Stimulated activated CD4-positive, alpha-beta T cell treated with anti-CD3 and anti-CD28 coated beads, Interleukin-1b, Interleukin-23, amount 100 ng/mL, for 48 hours (primary cell): ENCODE data around the gene EEF2KMT.
"Not testable (repeated sequence)": the region's sequence is repeated elsewhere in the genome, so short reads cannot be mapped to it uniquely, and the experiment has no call there.

Experiments used
- DNase-seq: peaks from one replicate; pipeline ENCODE4 v3.0.0-alpha.2; 2020

The EEF2KMT gene, protein sequence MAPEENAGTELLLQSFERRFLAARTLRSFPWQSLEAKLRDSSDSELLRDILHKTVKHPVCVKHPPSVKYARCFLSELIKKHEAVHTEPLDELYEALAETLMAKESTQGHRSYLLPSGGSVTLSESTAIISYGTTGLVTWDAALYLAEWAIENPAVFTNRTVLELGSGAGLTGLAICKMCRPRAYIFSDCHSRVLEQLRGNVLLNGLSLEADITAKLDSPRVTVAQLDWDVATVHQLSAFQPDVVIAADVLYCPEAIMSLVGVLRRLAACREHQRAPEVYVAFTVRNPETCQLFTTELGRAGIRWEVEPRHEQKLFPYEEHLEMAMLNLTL

DNA sequence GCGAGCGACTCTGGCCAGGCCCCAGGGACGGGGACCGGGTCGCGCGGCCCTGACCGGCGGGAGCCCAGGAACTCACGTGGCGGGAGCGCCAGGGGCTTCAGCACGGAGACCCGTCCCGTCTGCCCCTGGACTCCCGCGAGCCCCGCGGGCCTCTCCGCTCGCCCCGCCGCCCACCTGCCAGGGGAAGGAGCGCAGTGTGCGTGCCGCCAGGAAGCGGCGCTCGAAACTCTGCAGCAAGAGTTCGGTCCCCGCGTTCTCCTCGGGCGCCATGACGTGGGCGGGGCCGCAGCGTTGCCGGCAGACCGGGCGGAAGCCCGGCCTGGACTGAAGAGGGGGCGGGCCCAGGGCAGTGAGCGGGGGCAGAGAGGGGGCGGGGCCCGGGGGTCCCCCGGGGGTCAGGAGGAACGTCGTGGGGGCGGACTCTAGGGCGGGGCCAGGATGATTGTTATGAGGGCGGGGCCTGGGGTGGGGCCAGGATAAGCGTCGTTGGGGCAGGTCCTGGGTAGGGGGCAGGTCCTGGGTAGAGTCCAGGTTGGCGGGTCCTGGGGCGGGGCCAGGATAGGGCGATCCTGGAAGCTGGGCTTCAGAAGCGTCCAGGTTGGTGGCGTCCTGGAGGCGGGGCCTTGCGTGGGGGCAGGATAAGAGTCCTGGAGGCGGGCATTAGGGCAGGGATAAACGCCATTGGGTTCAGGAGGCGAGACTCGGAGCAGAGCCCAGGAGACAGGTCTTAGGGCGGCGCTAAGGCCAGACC is at the start of gene EEF2KMT:
TSS of gene EEF2KMT (minus strand) at position 326 of the 751 bp plus-strand sequence. CDS start at position 270, 56 bp downstream.
- DNase-seq: peak; percentile 98

DNA sequence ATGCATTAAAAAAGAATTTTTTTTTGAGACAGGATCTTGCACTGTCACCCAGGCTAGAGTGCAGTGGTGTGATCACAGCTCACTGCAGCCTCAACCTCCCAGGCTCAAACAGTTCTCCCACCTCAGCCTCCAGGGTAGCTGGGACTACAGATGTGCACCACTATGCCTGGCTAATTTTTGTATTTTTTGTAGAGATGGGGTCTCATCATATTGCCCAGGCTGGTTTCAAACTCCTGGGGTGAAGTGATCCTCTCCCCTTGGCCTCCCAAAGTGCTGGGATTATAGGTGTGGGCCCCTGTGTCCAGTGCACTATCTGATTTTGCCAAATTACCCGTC is 47.0 kb upstream of the EEF2KMT start:
- not testable (repeated sequence) for DNase-seq

DNA sequence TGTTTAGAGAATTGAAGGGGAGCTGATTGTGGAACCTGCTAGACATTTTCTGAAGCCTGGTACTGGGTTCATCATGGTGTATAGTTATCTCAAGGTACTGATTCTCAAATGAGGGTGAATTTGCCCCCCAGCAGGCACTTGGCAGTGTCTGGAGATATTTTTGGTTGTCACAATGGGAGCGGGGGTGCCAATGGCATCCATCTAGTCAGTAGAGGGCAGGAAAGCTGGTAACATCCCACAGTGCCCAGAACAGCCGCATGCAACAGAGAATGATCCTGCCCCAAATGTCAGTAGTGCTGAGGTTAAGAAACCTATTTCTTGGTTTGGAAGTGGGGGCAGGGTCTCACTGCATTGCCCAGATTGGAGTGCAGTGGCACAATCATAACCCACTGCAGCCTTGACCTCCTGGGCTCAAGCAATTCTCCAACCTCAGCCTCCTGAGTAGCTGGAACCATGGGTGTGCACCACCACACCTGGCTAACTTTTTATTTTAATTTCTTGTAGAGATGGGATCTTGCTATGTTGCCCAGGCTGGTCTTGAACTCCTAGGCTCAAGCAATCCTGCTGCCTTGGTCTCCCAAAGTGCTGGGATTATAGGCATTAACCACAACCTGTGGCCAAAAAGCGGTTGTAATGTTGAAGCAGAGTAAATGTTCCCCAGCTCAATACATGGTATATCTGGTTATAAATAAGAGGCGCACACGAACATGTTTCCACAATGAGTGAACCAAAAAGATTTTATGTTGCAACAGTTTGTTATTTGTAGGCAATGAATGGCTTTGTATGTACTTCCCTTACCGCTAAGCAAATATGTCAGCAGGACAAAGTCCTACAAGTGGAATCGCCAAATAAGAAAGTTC is 46.4 kb upstream of the EEF2KMT start:
- DNase-seq: no peak

GRCh38 chr16:5140151-5140550 is 42.6 kb upstream of the EEF2KMT start:
- DNase-seq: not testable (repeated sequence)

GRCh38 chr16:5134739-5135452 is 37.3 kb upstream of the EEF2KMT start:
- DNase-seq: not testable (repeated sequence)

DNA sequence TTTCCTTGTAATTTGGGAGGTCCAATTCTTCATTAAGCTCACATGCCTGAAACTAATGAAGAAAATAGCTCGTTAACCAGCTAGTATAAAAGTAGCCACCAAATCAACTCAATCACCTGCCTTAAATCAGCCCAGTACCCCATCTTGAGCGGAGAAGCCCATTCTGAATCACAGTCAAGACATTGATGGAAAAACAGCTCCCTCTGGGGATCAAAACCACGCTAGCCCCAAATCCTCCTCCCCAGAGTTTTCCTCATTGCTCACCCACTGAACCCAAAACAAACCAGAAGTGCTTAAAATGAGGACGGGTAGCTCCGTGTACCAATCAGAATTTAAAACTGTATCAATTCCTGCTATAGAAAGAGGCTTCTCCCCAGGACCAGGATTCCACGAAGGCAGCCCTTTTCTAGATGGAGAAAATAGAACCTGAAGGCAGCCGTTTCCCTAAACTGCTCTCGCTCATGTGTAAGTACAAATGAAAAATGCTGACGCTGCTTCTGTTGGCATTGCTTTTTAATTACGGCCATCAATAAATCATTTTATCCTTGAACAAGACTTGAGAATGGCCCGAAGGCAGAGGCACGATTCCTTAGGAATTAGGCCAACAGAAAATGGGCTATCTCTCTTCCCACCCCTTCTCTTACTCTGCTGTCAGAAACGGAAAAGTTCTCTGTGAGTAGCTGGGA is 35.5 kb upstream of the EEF2KMT start:
- DNase-seq: not testable (repeated sequence)

- not testable (repeated sequence) for DNase-seq
Observed at GRCh38 chr16:5131467-5132004, 33.9 kb upstream of the EEF2KMT start.

- DNase-seq: peak; percentile 21
Observed at GRCh38 chr16:5117300-5118087, 19.9 kb upstream of the EEF2KMT start.

DNA sequence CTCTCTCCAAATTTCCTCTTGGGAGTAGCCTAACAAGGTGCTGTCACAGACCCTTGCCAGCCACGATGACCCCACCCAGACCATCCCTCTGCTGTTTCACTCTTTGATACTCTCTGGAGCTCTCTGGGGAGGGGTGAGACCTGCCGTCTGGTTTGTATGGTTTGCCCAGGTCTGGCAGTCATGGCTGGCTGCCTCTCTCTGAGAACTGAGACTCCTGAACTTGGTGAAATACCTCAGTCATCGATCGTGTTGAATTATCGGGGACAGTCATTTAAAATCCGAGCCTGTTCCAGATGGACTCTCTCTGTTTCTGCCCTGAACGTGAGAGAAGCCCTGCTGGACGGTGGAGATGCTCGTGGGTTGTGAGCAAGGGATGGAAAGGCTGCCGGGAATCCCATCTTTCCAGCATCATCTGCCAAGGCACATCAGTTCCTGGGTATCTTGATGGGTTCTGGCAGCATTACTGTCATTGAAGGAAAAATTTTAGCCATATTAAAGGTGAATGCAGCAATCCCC is 19.2 kb upstream of the EEF2KMT start:
- not testable (repeated sequence) for DNase-seq

DNA sequence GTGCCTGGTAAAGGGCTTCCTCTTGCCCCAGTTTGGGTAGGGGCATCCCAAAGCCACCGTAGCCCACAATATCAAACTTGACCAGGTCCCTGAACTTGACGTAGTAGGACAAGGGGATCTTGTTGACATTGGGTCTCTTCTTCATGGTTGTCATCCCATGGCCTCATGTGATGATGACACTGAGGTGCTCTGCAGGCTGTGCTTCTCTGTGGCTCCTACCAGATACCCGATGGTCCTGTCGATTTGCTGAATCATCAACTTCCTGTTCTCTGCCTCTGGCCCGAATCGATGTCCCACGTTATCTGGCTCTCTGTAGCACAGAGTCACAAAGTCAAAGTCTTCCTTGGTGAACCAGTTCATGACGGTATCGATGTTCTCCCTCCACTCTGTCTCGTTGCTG is 13.3 kb upstream of the EEF2KMT start:
- not testable (repeated sequence) for DNase-seq

- no peak for DNase-seq
Observed at GRCh38 chr16:5108505-5109158, 11.0 kb upstream of the EEF2KMT start.

GRCh38 chr16:5105039-5105438 is 7.4 kb upstream of the EEF2KMT start:
- not testable (repeated sequence) for DNase-seq

DNA sequence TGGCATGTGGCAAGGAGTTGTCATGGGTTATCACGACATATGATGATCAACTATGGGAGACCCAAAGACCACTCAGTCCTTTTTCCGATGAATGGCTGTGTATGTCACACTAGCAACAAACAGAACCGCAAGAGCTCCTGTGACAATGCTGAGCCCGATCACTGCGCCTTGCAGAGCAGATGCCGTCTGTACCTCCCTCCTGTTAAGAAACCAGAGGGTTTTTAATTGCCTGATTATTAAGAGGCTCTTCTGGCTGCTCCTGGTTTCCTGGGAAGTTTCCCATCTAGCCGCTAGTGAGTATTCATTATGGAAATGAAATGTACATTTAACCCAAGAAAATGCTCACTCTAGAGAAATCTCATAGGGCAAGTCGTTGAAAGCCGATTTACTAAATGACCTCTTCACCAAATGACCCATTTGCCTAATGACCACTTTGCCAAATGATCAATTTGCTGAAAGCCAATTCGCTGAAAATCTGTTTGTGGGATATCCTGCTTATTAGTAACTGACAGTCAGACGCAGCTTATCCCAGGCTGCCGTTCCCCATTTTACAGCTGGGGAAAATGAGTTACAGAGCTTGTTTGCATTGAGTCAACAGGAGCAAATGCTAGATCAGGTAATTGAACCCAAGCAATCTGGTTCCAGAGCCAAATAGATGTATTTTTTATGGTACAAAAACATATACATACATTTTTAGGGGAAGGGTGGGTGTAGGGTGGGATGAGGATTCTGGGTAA is 5.9 kb upstream of the EEF2KMT start:
- not testable (repeated sequence) for DNase-seq

DNA sequence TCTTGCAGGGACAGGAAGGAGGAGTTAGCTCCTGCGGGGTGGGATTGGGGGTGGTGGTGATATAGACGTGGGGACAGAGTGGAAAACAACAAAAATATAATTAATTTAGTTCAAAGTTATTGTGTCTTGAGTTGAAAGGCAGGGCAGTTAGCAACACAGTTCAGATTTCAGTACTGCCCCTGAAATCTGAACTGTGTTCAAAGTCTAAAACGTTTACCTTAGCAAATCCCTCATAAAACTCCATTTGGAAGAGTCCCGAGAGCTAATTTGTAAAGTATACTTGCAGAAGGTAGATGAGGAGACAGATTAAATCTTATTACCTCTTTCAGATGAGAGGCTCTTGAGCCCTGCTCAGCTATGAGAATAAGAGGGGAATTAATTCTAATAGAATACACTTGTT is 1.6 kb upstream of the EEF2KMT start:
- DNase-seq: not testable (repeated sequence)

DNA sequence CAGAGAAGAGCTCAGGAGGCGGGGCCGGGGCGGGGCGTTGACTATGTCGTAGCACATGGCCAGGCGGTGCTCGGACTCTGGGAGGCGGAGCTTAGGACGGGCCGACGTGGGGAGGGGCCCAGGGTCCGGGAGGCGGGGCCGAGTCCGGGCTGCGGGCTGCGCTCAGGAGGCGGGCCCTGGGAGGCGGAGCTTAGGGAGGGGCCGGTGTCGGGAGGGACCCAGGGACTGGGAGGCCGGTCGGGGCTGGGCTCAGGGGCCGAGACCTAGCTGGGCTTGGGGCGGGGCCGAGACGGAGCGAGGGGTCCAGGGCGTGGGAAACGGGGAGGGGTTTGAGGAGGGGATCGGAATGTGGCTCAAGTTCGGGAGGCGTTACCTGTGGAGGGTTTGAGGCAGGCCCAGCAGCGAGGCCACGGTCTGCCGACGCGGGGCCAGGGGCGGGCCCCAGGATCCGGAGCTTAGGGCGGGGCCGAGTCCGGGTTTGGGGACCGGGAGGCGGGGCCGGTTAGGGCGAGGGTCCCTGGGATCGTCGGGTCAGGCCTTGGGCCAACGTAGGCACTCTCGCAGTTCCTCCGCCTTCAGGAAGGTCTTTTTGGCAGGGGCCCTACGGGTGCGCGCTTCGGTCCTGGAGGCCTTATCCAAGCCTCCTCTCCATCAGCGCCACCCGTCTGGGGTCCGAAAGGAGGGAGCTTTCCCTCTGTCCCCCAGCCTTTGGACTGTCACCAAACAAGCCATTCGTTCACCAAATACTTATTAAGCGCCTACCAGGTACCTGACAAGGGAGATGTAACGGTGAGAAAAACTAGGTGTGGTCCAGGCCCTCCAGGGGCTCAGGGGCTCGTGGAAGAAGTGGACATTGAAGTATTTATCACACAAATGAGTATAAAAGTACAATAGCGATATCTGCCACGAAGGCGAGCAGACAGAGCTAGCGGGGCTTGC is 895 bp upstream of the EEF2KMT start:
- peak; percentile 65 for DNase-seq

DNA sequence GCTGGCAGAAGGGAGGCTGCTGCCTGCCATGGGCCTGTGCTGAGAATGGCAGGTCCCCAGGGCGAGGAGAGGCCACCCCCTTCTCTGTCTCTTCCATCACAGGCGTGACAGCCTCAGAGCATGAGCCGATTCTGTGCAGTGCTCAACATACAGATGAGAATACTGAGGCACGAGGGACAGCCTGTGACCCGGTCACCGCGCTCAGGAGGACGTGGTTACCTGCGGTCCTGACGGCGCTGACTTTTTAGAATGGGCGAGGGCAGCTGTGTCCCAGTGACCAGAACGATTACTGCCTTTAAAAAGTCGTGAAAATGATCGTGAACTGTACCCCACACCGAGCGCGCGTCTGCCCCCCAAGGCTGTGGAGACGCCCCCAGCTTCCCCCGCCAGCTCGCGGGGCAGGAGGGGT is 530 bp downstream of the EEF2KMT start:
- peak; percentile 39 for DNase-seq

- DNase-seq: not testable (repeated sequence)
Observed at GRCh38 chr16:5096437-5097060, 1.0 kb downstream of the EEF2KMT start.
